CD4-positive, alpha-beta T cell treated with Interferon gamma for 1 hour (primary cell): Measurements from ENCODE around the gene TNFRSF8.
A peak's percentile ranks its signal among the peaks of the same experiment; 100 is the strongest.

ENCODE experiments used
- DNase-seq: peaks from one replicate; pipeline ENCODE4 v3.0.0-alpha.2; 2020

The TNFRSF8 gene

GRCh38 chr1:12124693-12125421, 61.8 kb downstream of the TNFRSF8 start:
- peak; percentile 67 for DNase-seq

DNA sequence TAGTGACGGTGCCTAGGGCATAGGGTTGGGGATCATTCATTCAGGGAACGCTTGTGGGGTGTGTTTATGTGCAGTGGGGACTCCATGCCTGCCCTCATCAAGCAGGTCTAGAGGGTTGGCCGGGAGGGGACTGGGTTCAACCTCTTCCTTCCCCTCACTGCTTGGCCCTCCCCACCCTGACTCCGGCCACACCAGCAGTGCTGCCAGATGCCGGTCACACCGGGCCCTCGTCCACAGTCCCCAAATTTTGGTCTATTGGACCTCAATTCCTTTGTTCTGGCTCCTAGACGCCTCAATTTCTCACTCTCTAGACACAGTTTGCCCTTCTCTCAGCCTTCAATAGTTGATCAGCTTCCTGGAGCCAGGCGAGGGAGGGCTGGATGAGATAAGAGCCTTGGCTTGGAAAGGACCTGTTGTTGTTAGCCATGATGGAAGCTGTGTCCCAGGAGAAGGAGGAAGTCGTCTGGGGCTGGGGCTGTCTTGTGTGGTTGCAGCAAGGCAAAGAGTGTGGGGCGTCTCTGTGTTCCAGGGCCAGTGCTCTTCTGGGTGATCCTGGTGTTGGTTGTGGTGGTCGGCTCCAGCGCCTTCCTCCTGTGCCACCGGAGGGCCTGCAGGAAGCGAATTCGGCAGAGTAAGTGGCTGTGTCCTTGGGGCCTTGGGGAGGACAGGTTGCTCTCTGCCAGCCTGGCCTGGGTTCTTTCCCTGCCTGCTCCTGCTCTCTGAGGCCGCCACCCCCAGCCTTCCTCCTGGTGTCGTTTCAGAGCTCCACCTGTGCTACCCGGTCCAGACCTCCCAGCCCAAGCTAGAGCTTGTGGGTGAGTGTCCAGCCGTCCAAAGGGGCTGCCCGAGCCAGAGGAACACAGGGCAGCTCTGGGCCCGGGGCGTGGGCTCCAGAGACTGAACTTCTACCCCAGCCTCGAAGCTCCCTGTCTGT, 62.6 kb downstream of the TNFRSF8 start:
- no peak for DNase-seq

DNA sequence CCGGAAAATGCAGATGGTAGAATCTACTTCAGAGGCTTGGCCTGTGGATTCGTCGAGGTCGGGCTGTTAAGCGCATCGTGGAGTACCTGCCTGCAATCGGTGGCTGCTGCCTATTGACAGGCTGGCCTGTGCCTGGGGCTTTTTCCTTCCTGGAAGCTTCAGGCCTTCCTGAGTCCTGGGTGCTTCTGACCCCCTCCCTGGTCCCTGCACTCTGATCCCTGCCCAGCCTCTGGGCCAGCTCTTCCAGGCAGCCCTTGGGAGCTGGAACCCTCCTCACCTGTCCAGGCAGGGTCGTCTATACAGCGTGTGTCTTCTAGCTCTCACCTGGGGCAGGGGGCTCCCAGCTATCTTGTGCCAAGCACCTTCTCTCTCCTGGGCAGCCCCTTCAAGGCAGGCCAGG, 63.7 kb downstream of the TNFRSF8 start:
- no peak for DNase-seq

GRCh38 chr1:12127206-12127810, 64.2 kb downstream of the TNFRSF8 start:
- DNase-seq: no peak

DNA sequence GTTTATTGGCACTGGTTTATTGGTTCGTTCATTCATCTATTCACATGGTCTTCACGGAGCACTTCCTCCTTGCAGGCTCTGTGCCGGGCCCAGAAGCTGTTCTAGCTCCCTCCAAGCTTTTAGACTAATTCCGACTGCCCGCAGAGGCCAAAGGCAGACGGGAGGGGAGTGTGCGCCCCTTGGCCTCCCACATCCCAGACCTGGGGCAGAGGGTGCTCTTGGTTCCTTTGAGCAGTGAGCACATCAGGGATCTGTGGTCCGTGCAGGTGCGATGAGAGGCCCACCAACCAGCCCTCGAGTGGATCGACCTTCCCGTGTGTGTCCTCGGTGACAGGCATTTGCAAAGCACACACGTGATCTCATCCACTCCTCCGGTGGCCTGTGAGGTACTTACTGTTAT, 65.0 kb downstream of the TNFRSF8 start:
- DNase-seq: no peak

- no peak for DNase-seq
These were observed 66.5 kb downstream of the TNFRSF8 start for GRCh38 chr1:12129624-12130023.

DNA sequence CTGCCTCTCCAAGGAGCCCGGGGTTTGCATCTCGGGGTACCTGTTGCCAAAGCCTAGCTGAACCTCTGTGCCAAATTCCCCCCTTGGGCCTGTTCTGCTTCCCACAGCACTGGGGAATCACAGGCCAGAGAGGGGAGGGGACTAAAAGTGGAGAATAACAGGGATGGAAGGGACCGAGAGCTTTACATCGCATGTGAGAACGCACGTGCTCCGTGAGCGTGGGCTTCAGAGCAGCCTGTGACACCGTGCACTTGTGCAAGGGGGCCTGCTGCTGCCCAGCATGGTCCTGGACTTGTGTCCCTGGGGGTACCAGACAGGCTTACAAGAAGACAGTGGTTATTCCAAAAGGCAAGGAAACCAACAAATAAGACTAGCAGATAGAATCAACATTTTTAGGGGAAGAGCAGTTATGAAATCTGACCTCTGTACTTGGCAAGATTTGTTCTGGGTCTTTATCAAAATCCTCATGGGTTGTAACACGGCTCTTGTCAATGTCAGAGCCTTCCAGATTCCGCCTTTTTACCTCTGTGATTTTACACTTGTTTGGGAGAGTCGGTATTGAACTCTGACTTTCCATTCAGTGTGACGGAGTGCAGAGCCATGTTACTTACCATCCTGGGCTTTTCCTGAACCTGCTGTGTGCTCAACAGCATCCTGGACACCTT, 67.5 kb downstream of the TNFRSF8 start:
- DNase-seq: no peak

- DNase-seq: no peak
These were observed 69.0 kb downstream of the TNFRSF8 start for GRCh38 chr1:12132078-12132477.

- no peak for DNase-seq
These were observed 71.6 kb downstream of the TNFRSF8 start for GRCh38 chr1:12134716-12135115.

GRCh38 chr1:12135612-12136011, 72.5 kb downstream of the TNFRSF8 start:
- DNase-seq: no peak

- DNase-seq: no peak
These were observed 74.0 kb downstream of the TNFRSF8 start for GRCh38 chr1:12136916-12137610.

DNA sequence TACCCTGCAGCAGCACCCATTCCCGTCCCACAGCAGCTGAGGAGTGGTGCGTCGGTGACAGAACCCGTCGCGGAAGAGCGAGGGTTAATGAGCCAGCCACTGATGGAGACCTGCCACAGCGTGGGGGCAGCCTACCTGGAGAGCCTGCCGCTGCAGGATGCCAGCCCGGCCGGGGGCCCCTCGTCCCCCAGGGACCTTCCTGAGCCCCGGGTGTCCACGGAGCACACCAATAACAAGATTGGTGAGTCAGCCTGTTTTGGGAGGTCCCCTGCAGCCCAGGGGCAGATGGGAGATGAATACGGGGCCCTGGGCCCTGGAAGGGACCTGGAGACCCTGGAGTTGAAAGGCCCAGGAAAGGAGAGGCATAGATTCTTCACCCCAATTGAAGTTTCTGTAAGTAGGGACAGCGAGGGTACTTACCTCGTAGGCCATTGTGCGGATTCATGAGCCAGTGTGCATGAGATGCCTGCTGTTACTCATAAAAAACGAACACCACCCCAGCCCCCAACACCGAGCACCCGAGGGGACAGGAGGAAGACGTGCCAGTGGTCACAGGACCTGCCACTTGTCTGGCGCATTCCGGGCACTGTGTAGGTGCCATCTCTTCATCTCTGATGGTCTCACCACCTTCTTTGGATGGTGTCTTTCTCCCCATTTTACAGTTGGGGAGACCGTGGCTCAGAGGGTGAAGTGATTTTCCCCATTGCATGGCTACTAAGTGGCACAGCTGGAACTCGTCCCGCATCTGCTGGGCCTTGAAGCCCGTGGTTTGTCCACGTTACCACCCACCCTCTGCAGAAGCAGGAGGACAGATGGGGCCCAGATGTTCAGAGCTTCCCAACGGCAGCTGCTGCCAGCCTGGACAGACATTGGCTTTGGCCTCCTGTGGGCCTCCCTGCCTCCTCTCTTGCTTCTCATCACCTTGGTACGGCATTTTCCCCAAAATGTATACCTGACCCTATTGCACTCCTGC, 75.4 kb downstream of the TNFRSF8 start:
- DNase-seq: no peak

DNA sequence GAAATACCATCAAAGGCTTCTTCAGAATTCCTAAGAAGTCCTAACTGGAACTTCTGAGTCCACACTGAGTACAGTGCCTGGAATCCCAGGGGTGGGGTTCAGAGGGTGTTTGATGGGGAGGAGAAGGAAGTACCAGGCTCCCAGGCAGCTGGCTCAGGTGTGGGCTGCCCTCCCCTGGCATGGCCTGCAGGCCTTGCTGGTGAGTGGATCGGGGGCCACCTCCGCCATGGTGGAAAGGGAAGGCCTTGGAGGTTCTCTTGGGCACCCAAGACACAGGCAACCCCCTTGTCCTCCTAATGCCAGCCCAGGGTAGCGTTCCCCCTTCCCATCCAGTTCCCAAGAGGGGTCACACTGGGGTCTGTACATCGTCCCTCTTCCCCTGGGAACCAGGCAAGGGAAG, 76.9 kb downstream of the TNFRSF8 start:
- DNase-seq: no peak

DNA sequence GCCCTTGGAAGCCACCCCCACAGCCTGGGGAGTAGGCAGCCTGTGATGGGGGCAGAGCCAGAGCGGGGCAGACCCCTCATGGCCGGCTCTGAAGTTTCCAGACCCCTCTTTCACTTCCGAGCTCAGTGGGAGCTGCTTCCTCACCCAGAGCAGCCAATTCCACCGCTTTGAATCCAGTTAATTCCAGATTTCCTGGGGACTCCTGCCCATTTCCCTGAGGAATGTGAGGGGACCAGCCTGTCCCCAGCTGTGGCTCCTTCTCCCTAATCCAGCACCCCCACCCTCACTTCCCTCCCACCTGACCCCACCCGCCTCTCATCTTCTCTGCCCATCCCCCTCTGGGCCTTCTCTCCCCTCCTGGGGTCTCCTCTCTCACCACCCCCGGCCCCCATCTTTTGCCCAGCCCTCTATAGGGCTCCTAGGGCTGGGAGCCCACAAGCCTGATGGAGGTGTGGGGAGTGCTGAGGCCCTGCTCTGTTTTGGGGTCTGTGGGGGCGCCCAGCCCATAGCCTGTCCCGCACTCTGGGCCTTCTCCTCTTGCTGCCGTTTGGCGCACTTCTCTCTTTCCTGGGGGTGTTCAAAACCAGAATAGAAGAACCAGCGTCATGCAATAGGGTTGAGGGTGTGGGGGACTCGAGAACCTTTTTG, 77.5 kb downstream of the TNFRSF8 start:
- no peak for DNase-seq

- no peak for DNase-seq
These were observed 78.2 kb downstream of the TNFRSF8 start for GRCh38 chr1:12141163-12141850.

- DNase-seq: no peak
These were observed 79.2 kb downstream of the TNFRSF8 start for GRCh38 chr1:12142141-12142823.

DNA sequence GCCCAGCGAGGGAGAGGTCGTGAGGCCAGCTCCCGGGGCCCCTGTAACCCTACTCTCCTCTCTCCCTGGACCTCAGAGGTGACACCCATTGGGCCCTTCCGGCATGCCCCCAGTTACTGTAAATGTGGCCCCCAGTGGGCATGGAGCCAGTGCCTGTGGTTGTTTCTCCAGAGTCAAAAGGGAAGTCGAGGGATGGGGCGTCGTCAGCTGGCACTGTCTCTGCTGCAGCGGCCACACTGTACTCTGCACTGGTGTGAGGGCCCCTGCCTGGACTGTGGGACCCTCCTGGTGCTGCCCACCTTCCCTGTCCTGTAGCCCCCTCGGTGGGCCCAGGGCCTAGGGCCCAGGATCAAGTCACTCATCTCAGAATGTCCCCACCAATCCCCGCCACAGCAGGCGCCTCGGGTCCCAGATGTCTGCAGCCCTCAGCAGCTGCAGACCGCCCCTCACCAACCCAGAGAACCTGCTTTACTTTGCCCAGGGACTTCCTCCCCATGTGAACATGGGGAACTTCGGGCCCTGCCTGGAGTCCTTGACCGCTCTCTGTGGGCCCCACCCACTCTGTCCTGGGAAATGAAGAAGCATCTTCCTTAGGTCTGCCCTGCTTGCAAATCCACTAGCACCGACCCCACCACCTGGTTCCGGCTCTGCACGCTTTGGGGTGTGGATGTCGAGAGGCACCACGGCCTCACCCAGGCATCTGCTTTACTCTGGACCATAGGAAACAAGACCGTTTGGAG, 80.0 kb downstream of the TNFRSF8 start:
- DNase-seq: no peak

GRCh38 chr1:12143631-12144155, 80.6 kb downstream of the TNFRSF8 start:
- DNase-seq: peak; percentile 70
